ENCODE results near the gene INSC.

Gene INSC

DNA sequence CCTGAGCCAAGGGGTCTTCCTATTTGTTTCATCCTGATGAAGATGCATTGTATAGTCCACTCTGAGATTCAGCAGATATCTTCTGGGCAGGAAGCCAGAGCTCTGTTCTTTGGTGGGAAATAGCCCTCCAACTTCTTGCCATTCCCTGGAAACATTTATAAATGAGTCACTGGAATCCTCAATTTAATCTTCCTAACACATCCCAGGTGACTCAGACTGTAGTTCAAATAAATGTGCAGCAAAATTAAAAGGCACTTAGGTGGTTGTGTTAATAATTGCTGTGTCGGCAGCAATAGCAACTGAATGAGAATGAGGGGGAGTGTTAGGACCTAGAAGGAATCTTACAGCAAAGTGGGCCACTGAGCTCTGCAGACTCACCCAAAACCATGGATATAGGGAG is 108.6 kb downstream of the INSC start:
- DNase-seq (ENCODE audit: low spot score), result no peak

DNA sequence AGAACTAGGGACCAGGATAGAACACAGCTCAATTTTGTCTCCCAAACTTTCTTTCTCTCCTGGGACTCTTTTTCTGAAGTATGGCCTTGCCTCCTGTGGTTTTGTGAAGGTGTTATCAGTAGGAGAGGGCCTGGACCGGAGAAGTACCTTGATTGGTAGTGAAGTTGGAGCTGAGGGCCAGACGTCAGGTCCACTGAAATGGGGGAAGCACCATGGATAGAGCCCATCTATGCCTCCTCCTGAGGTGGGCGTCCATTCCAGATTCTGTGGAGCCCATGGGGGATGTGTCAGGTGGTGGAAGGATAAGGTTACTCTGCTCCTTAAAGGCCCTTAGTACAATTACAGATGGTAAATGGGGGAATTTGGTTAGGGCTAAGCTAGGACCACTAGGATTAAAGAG is 109.7 kb downstream of the INSC start:
- no peak for DNase-seq (ENCODE audit: low spot score)

DNA sequence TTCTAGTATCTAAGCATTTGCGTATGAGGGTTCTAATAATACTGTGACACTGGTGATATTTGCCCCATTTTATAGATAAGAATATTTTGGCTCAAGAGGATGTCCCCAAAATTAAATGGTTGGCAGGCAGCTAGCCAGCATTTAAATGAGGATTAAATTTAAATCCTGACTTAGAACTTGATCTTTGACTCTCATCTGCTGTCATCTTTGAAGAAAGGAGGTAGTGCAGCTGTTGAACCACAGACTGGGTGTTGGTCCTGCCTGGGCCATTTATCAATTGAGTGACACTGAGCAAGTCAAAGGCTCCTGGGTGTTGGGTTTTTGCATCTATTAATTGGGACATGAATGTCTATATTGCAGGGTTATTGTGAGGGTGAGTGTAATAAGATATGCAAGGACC is 112.3 kb downstream of the INSC start:
- no peak for DNase-seq (ENCODE audit: low spot score)

DNA sequence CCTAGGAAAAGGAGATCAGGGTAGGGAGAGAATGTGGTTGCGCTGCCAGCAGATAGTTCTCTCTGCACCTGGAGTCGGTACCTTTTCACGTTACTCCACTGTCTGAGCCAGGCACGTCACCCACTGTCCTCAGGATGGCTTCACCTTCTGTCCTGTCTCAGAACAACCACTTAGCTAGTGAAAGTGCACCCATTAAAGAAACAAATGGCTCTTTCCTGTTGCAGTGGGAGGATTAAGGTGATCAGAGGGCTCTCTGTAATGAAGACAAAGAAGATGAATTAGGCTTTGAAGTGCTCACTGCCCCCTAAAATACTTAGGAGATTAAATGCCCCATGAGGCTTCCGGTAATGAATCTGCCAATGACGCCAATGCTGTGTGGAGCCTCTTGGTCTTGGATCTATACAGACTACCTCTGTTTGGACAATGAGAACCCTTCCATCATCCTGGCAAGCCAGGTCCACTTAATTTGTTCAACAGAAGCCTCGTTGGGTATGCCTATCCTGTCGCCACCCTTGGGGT is 113.7 kb downstream of the INSC start:
- no peak for DNase-seq (ENCODE audit: low spot score)

DNA sequence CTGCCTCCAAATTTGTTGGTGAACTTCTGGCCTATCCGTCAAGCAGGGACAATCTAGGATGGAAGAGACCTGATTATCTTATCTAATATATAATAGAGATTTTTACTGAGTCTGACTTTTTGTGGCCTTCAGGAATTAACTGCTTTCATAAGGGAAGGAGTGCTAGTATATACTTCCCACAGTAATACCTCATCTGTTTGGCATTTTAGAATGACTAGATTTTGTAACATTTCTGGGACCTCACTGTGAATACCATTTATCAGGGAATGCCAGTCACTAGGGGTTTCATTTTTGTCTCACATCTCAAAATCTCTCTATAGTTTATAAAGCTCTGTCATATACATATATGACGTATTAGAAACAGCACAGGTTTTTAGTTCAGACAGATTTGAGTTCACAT is 114.3 kb downstream of the INSC start:
- no peak for DNase-seq (ENCODE audit: low spot score)

DNA sequence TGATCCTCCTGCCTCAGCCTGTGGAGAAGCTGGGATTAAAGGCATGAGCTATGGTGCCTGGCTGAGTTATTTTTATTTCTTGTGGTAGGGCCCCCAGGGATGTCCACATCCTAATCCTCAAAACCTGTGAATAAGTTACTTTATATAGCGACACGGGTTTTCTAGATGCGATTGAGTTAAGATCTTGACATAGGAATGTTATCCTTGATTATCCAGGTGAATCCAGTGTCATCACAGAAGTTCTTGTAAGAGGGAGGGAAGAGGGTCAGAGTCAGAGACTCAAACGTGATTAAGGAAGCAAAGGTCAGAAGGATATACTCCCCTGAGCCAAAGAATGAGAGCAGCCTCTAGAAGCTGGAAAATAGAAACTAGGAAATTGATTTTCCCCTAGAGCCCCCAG is 117.8 kb downstream of the INSC start:
- no peak for DNase-seq (ENCODE audit: low spot score)

DNA sequence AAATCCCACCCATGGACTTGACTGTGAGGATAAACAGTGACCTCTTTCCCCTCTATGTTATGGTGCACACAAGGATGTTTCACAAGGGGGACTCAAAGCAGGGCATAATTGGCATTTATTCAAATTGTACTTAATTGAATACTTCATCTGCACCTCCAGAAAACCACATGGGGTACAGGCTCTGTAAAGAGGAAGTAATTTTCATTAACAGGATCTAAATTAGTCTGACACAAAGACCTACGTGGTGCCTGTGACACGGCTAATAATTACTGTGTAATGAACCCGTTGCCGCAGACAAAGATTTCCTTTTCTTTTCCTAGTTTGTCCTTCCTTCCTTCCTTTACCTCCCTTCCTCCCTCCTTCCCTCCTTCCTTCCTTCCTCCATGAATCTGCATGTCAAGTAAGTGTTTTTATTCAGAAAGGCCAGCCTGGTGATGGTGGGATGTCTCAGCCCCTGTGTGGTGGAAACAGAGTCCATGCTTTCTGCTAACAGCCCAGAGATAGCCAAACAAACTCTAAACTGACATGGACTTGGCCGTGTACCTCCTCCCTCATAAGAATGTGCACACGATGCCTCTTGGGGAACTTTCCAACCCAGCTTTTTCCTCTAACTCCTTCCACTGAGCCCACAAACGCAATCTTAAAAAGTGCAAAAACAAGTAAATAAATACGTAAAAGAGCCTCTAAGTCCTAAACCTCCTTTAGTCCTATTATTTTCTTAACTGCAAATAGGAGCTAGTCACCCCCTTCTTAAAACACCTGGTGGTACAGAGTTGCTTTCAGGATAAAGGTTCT is 118.8 kb downstream of the INSC start:
- no peak for DNase-seq (ENCODE audit: low spot score)

DNA sequence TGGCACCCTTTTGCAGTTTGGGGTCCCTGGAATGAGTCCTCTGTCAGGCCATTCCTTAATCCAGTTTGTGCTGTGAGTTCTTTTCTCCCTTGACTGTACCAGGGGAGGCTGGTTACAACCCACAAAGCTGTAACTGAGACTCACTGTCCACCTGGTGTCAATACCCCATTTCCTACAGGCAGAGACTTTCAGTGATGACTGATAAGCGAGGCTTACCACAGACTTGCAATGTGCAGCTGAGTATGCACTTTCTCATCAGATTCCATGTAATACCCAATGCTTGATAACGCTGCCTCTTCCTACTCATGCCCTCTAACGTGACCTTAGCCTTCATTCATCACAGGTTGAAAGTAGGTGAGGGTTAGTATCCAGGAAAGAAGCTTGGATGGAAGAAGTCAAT is 120.1 kb downstream of the INSC start:
- no peak for DNase-seq (ENCODE audit: low spot score)

DNA sequence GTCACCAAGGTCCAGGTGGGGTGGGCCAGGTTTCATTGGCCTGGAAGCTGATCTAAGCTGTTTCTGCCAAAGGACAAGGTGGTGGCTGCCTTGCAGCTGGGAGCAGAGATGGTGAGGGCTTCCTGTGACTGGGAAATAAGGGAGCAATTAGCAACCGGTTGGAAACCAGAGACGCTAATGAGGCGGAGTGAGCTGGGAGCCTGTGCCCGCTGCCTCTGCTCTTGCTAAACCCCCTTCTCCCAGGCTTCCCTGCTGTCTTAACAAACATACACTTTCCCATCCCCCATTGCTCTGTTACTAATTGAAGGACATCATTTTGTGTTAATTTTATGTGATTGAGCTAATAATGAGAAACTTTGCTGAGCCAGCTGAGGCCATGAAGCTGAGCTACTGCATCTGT is 121.8 kb downstream of the INSC start:
- DNase-seq (ENCODE audit: low spot score), result no peak

DNA sequence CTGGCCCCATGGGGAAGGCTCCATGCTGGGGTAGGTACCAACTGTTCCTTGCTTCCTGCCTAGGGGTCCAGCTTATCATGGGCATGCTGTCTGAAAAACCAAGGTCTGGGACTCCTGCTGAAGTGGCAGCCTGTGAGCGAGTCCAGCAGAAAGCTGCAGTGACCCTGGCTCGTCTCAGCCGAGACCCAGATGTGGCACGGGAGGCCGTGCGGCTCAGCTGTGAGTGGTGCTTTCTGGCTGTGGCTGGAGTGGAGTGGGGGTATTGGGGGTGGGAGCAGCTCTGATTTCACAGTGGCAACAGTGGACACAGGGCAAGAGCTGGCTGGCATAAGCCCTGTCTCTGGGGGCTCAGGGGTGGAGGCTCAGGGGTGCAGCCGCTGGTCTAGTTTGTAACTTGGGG is 124.1 kb downstream of the INSC start:
- no peak for DNase-seq (ENCODE audit: low spot score)

DNA sequence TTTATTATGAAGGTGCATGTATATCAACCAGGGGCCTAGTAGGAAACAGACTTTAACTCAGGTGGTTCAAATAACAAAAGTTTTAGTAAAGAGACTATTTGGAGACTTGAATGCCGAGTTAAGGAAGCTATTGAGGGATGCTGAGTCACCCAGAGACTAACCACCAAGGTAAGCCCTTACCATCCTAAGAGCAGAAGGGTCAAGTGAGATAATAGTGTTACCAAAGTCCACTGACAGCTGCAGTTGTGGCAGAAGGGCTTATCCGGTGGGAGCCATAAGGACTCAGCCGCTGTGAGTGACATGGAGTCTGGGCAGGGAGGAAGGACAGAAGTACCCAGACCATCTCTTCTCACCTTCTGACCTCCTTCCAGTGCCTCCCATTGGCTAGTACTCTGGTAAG is 134.0 kb downstream of the INSC start:
- DNase-seq (ENCODE audit: low spot score), result no peak

DNA sequence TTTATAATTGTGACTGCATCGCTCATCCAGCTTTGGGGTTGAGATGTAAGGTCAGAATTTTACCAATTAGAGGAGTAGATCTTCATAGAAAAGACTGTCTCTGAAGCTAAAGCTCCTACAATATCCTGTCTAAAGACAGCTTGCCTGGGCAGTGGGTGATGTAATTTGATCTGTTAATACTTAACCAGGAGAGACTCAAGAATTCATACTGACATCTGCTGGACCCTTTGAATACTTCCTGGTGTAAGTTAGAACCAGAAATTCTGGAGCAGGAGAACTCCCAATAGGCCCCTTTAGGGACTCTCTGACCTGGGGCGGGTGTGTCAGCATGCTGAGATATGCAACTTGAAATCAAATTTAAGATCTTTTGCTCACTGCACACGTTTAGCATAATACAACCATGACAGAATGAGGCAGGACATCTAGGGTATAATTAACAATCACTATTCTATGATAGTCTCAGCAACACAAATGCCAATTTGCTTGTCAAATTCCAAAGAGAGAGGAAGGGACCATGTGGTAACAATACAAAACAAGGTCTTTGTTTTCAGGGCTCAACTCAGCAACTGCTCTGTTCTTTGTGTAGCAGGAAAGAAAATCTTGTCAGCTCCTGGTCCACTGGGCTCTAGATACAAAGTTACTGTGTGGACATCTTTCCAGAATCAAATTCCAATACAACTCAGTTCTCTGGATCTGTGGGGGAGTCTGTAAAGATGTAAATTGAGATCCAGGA is 143.9 kb downstream of the INSC start:
- DNase-seq (ENCODE audit: low spot score), result no peak

DNA sequence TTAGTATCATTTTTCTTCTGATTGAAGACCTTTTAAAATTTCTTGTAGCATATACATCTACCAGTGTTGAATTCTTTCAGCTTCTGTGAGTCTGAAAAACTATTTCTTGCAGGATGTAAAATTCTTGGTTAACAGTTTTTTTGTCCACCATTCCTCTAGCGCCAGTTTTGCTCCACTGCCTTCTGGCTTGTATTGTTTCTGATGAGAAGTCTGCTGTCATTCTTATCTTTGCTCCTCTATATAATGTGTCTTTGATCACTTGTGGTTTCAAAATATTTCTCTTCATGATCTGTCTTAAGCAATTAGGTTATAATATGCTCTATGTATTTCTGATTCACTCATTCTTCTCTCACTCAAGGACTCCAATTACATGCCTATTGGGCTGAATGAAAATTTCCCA is 152.3 kb downstream of the INSC start:
- no peak for DNase-seq (ENCODE audit: low spot score)

DNA sequence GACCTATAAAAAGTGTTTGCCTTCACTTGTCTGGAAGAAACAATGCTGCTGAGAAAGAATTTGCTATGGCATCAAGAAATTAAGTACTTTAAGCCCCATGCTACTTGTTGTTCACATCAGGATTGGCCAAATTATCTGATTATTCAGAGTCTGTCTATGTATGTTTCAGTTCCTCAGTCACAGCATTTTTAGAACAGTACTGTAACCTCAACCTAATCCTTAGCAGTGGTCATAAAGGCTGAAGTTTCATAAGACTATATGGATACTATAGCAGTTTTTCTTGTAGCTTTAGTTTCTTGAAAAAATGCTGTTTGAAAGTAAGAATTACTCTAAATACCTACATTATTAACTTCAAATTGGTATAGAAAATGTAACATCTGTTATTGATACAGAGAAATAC is 153.9 kb downstream of the INSC start:
- DNase-seq (ENCODE audit: low spot score), result no peak

DNA sequence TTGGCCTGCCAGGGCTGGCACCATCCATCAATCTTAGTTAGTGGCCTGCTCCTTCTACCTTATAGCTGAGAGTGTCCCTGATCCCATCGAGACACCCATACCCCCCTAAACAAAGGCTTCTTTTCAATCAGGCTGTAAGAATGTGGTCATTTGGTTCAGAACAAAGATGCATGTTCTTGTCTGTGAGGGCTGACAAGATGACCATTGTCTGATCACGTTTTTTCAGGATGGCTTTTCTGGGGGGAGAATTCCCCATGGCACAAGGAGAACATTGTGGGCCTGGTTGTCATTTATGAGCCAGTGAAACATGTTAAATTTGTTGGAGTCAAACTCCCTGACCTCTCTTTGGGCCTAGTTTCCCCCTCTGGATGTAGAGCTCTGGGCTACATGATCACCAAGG is 160.4 kb downstream of the INSC start:
- DNase-seq (ENCODE audit: low spot score), result no peak

DNA sequence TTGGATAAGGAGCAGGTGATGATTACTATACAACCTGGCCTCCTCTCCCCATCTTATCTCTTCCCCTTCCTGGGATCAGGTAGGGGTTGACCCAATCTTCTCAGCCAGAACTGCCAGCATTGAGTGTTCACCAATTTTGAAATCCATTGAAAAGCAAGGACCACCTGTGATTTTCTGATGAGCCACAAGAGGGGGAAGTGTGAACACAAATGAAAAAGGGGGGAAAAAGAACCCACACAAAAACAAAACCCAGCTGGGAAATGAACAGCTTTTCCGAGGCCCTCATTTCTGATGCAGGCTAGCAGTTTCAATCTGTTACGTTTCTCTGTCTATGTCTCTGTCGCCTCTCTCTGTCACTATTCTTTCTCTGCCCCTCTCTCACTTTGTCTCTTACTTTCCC is 161.9 kb downstream of the INSC start:
- no peak for DNase-seq (ENCODE audit: low spot score)

DNA sequence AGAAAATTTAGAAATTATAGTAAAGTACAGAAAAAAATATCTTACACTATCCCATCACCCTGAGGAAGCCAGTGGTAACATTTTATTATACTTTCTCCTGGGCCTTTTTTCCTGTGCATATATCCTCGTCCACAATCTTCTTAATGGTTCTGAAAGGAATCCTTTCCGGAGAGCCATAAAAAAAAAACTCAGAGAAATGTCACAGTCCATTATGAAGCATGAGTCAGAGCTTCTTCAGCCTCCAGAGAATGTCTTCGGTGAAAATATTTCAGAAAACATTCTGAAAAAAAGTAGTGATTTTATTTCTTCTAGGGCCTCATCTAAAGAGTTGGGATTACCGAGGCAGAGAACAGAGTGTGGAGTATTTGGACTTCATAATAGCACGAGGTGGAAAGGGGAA is 163.4 kb downstream of the INSC start:
- no peak for DNase-seq (ENCODE audit: low spot score)

DNA sequence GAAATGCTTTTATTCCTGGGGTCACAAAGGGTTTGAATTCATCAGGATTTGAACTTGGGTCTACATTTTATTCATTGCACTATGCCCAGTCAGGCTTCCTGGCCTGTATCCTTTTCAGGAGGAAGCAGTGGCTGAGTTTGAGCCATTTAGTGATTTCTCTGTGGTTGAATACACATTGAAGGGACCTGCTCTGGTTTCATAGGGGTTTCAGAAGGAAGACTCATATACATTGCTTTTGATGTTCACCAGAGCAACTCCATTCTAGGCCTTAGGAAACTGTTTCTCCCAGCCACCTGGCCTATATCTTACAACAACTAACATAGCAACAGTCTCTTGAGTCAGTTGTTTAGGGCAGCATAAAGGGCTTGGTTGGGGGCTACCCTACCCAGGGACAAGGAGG is 165.7 kb downstream of the INSC start:
- no peak for DNase-seq (ENCODE audit: low spot score)

DNA sequence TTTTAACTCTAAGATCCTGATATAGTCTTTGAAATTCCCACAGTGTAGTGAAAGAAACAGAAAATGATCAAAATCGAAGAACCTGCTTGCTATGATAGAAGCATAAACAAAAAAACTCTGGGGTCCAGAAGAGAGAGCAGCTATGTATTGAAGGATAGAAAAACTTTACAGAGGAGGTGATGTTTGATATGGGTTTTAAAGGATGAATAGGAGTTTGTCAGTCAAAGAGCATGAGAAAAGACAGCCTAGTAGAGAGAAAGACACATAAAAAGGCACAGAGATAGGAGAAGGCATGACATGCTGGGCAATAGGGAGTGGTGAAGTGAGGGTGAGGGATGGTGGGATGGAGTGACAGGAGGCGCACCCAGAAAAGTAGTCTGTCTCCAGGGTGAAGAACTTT is 168.0 kb downstream of the INSC start:
- no peak for DNase-seq (ENCODE audit: low spot score)

DNA sequence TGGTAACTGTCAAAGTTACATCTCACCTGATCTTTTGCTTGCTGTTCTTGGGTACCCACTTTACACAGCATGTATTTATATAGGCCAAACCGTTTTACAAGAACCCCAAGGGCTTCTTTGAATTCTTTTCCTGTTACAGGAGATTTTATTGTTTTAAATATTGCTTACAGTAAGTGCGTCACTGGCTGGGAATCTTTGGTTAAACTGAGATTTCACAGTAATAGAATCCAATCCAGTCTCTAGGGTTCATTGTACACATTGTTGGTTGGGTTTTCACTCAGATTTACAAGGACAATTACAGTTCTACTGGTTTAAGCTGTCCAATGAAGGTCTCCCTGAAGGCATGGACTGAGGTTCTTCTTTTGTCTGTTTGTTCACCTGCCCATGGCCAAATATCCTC is 171.7 kb downstream of the INSC start:
- no peak for DNase-seq (ENCODE audit: low spot score)

DNA sequence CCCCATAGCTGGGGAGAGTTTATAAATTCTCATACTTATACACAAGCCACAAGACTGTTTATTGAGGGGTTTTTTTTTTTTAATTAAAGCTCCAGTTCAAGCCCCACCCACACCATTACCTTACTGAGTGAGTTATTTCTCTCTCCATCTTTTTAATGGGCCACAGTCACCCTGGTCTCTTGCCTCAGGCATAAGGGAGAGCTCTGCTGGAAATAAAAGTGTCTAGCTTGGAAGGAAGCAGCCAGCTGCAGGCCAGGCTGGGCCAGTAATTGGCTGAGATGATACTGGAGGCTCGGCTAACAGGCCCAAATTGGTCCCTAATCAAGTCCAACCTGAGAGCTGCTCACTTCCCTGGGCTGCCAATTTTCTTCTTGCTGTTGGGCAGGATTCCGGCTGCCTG is 174.1 kb downstream of the INSC start:
- no peak for DNase-seq (ENCODE audit: low spot score)

DNA sequence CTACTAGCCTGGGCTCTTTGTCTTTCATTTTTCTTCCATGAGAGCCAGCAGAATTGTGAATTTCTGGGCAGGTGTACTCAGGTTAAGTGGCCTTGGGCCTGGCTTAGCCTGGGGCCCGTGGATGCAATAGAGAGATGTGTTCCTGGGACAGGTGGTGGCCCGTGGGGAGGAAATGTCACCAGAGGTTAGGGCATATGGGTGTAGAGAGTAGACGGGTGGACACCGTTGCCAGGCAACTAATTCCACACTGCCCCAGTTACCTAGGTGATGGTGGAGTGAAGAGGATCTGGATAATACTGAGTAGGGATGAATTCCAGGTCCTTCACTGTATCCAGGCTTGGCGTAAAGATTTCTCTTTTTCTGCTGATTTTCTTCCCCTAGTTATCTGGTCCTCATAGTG is 175.0 kb downstream of the INSC start:
- DNase-seq (ENCODE audit: low spot score), result no peak

DNA sequence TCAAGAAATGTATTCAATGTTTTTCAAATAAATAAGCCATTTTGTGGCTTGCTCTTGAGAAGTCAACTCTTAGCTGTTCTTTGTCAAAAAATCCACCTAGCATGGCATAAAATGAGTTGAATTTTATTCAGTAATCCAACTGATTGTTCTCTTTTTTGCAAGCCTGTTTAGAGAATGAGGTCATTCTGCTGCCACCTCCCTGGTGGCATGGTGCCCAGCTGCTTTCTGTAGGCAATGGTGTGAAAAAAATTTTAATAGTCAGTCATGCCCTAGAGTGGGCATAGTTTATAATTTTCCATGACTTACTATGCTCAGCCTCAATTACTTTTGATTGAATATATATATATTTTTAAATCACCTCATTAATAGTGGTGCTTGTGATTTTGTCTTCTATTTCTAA is 177.2 kb downstream of the INSC start:
- DNase-seq (ENCODE audit: low spot score), result no peak
